PC-3 (cell line): Measurements from ENCODE around the gene TCAP. TPM values are rescaled to one million over a fixed set of nuclear protein-coding genes. Genes with fewer than 3 reads are reported as not detected.

Experiments
- ATAC-seq: fragments of 200-7000 bp; cut with Tn5 transposase; 2 replicates; pipeline ENCODE4 v1.9.1; 2020; ENCODE audit warnings: mild to moderate bottlenecking, moderate library complexity
- BruUV-seq: library from RNA; stranded (reverse); fragments of 400-500 nt; replicated peaks from 2 replicates; lab custom pipeline; 2021; lab: Mats Ljungman, UMichigan
- CTCF ChIA-PET: fragments of 300-600 bp; sonication (Branson Sonifier 250); formaldehyde crosslinking; loops from one replicate; lab custom pipeline; 2022; ENCODE audit warnings: antibody characterized with exemption; lab: Charles Lee
- POLR2A ChIA-PET: fragments of 300-600 bp; sonication (Branson Sonifier 250); formaldehyde crosslinking; loops from one replicate; lab custom pipeline; 2022; ENCODE audit warnings: antibody characterized with exemption; ENCODE audit not compliant: unreplicated experiment; lab: Charles Lee
- DNase-seq: peaks from one replicate; pipeline ENCODE4 v3.0.0-alpha.2; 2015
- H2AFZ ChIP-seq: fragments of 300-600 bp; sonication (generic); 2 replicates; pipeline ENCODE4 v1.6.0; 2016; ENCODE audit warnings: antibody characterized with exemption, low read length
- H3F3A ChIP-seq: fragments of 300-600 bp; sonication (generic); one replicate; pipeline ENCODE4 v1.6.0; 2017; ENCODE audit warnings: antibody characterized with exemption, low read length, control low read depth, mild to moderate bottlenecking; ENCODE audit not compliant: unreplicated experiment
- H3K27ac ChIP-seq: fragments of 300-600 bp; sonication (generic); 2 replicates; pipeline ENCODE4 v1.5.1; 2016; ENCODE audit warnings: mild to moderate bottlenecking, low read length
- H3K27me3 ChIP-seq: fragments of 300-600 bp; sonication (generic); 2 replicates; pipeline ENCODE4 v1.6.1; 2016; ENCODE audit warnings: low read length, mixed read lengths
- H3K36me3 ChIP-seq: fragments of 300-600 bp; sonication (generic); 2 replicates; pipeline ENCODE4 v1.6.1; 2016; ENCODE audit warnings: low read depth, mixed run types, low read length, mixed read lengths
- H3K4me1 ChIP-seq: fragments of 300-600 bp; sonication (generic); 2 replicates; pipeline ENCODE4 v1.5.1; 2016; ENCODE audit warnings: low read length; ENCODE audit not compliant: insufficient read depth
- H3K4me2 ChIP-seq: fragments of 300-600 bp; sonication (generic); 2 replicates; pipeline ENCODE4 v1.6.0; 2016; ENCODE audit warnings: low read length
- H3K4me3 ChIP-seq: fragments of 300-600 bp; sonication (generic); 2 replicates; pipeline ENCODE4 v1.5.1; 2016; ENCODE audit warnings: mild to moderate bottlenecking, low read length, mixed read lengths
- H3K79me2 ChIP-seq: fragments of 300-600 bp; sonication (generic); 2 replicates; pipeline ENCODE4 v1.6.1; 2017; ENCODE audit warnings: low read length, mixed read lengths
- H3K9ac ChIP-seq: fragments of 300-600 bp; sonication (generic); 2 replicates; pipeline ENCODE4 v1.6.0; 2016; ENCODE audit warnings: mild to moderate bottlenecking, low read length
- H3K9me2 ChIP-seq: fragments of 300-600 bp; sonication (generic); replicated peaks from 2 replicates; pipeline ENCODE4 v1.6.1; 2016; ENCODE audit warnings: mixed run types, low read length, mixed read lengths
- H3K9me3 ChIP-seq: fragments of 300-600 bp; sonication (generic); 2 replicates; pipeline ENCODE4 v1.6.1; 2016; ENCODE audit warnings: low read length, mixed read lengths
- H4K20me1 ChIP-seq: fragments of 300-600 bp; sonication (generic); 2 replicates; pipeline ENCODE4 v1.6.1; 2016; ENCODE audit warnings: low read length, mixed read lengths
- EZH2 ChIP-seq: fragments of 300-600 bp; sonication (generic); IDR thresholded peaks from one replicate; pipeline ENCODE4 v1.6.1; 2017; ENCODE audit warnings: antibody characterized with exemption, mild to moderate bottlenecking, low read length; ENCODE audit not compliant: unreplicated experiment
- EZH2phosphoT487 ChIP-seq: fragments of 300-600 bp; sonication (generic); IDR thresholded peaks from 2 replicates; pipeline ENCODE4 v1.6.1; 2018; ENCODE audit warnings: mild to moderate bottlenecking, antibody characterized with exemption, low read length, borderline replicate concordance
- intact Hi-C: fragments of 100-400 bp; cut with micrococcal nuclease; formaldehyde crosslinking; loops from 2 replicates; pipeline ENCODE4 v1.9.0; 2023
- total RNA-seq: library from RNA; depleted of rRNA; stranded (reverse); fragments of >200 nt; gene quantifications from 2 replicates; pipeline ENCODE4 v1.2.3, GENCODE V29; 2014
- TF ChIP-seq, protein P1 (sequence below): fragments of 300-600 bp; sonication (generic); conservative IDR thresholded peaks from 2 replicates; pipeline ENCODE4 v1.5.1; 2017; ENCODE audit warnings: antibody characterized with exemption, low read depth, mild to moderate bottlenecking, low read length

TCAP gene
- total RNA-seq, 1 experiment from 2014 or later: 0.51 TPM

DNA sequence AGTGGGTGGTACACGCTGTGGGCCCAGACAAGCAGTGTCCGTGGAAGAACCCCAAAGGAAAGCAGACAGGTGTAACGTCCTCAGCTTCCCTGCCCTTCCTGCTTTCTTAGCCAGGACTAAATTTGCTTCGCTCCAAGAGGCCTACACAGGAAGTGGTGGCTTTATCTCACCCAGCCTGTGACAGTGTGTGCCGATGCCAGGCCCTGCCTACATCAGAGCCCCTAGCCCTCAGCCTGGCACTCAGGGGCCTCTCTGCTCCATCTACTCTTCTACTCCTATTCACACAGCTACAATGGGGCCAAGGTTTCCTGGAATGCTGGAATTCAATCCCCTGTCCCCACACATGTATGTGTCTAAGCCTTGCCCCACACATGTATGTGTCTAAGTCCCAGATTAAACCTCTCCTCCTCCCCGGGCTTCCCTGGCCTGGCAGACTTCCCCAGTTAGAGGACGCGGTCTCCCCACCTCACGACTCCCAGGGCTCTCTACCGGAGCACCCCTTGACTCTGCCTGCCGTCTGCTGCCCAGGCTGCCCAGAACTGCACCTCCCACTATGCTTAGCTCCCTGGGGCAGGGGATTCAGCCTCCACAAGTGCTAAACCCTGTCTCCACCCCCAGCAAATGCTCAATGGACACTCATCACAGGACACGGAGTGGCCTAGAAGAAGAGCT, 14.5 kb downstream of the TCAP start:
- no peaks in the 10 kb centered on the region for H3K79me2 ChIP-seq
- no peak overlapping the region for H2AFZ ChIP-seq
- H3K9ac ChIP-seq: no peak overlapping the region
- peaks cover 8% of the 10 kb centered on the region; the same call in 1 of the 2 replicates for H3K4me1 ChIP-seq
- H4K20me1 ChIP-seq: no peaks in the 10 kb centered on the region
- ChIA-PET CTCF (no interaction called here), POLR2A (no interaction called here)
- DNase-seq (no peak), ATAC-seq (no peak)
- H3K4me2 ChIP-seq: no peak overlapping the region
- H3K27ac ChIP-seq: no peak overlapping the region
- no peaks in the 10 kb centered on the region for H3K9me2 ChIP-seq
- no peaks in the 10 kb centered on the region for H3F3A ChIP-seq
- no peaks in the 10 kb centered on the region for H3K36me3 ChIP-seq
- no peaks in the 10 kb centered on the region for H3K9me3 ChIP-seq
- H3K27me3 ChIP-seq: no peaks in the 10 kb centered on the region
- no peak overlapping the region for H3K4me3 ChIP-seq
- TF ChIP-seq, protein P1, sequence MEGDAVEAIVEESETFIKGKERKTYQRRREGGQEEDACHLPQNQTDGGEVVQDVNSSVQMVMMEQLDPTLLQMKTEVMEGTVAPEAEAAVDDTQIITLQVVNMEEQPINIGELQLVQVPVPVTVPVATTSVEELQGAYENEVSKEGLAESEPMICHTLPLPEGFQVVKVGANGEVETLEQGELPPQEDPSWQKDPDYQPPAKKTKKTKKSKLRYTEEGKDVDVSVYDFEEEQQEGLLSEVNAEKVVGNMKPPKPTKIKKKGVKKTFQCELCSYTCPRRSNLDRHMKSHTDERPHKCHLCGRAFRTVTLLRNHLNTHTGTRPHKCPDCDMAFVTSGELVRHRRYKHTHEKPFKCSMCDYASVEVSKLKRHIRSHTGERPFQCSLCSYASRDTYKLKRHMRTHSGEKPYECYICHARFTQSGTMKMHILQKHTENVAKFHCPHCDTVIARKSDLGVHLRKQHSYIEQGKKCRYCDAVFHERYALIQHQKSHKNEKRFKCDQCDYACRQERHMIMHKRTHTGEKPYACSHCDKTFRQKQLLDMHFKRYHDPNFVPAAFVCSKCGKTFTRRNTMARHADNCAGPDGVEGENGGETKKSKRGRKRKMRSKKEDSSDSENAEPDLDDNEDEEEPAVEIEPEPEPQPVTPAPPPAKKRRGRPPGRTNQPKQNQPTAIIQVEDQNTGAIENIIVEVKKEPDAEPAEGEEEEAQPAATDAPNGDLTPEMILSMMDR: no peak
- TF ChIP-seq EZH2: no peak
- TF ChIP-seq EZH2phosphoT487: no peak
- no TSS peak for BruUV-seq
- intact Hi-C loops: no loop called here

DNA sequence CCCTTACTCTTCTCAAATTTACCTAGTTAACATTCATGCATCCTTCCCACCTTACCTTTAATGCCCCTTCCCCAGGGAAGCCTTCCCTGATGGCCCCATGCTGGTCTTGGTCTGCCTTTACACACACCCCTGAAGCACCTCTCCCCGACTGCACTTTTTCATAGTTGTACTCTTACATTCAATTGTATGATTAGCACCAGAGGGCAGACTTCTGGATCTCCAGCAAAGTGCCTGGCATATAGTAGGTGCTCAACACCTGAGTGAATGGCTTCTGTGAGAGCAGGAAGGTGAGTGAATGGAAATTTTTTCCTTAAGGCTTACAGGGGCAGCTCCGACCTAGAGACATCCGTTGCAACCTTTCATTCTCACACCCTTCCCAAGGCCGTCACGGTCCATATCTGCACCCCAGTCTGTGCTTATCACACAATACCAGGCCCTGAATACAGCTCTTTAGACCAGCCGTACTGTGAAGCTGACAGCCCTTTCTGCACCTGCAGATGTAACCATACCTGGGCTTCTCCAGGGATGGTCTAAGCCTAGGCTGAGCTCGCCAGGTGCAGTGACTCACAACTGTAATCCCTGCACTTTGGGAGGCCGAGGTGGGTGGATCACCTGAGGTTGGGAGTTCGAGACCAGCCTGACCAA, 18.3 kb downstream of the TCAP start:
- Histone ChIP-seq H3K9ac (no peak overlapping the region), H3K27ac (no peak overlapping the region), H2AFZ (no peak overlapping the region), H3K27me3 (no peaks in the 10 kb centered on the region), H3K9me3 (no peaks in the 10 kb centered on the region), H3K9me2 (no peaks in the 10 kb centered on the region), H3K4me2 (no peak overlapping the region), H3K4me3 (no peak overlapping the region), H3K36me3 (no peaks in the 10 kb centered on the region), H4K20me1 (no peaks in the 10 kb centered on the region), H3K79me2 (no peaks in the 10 kb centered on the region), H3F3A (peaks cover 7% of the 10 kb centered on the region), H3K4me1 (peaks cover 8% of the 10 kb centered on the region)
- ATAC-seq (no peak), DNase-seq (no peak)
- POLR2A ChIA-PET: no interaction called here
- CTCF ChIA-PET: no interaction called here
- no TSS peak for BruUV-seq
- intact Hi-C loops: no loop called here
- TF ChIP-seq, protein P1: no peak
- TF ChIP-seq EZH2phosphoT487 (no peak), EZH2 (no peak)
